ENCODE data around the gene ZNF184.

DNA sequence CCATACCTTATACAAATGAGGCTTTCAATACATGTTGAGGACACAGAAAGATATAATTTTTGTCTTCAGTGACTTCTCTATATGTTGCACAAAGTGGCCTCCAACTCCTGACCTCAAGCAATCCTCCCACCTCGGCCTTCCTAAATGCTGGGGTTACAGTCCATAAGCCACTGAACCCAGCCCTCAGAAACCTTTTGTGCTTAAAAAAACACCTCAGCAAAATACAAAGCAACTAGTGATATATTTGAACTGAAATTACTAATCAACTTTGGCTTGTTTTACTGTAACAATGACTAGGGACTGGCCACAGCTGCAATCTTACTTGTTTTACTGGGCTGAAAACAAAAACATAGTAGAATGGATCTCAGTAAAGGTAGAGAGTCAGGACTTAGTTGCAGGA is 3.2 kb upstream of the ZNF184 start:
- TF ChIP-seq POLR2A (IDR thresholded peaks at IDR 0.05; ENCODE audit: low read length) (no peak), GATA1 (IDR thresholded peaks at IDR 0.05; ENCODE audit: low read depth, low read length) (no peak)
